WTC11 (cell line): ENCODE results near the gene TSR2.

Experiments used
- CTCF ChIP-seq: fragments of 200-600 bp; IDR thresholded peaks from 2 replicates; pipeline ENCODE4 v1.8.0; 2022; ENCODE audit warnings: antibody characterized with exemption
- ESRRA ChIP-seq: sonication (generic); formaldehyde crosslinking; IDR thresholded peaks from 2 replicates; pipeline ENCODE4 v1.8.1; 2022; ENCODE audit warnings: mild to moderate bottlenecking, missing genetic modification reagents, borderline replicate concordance
- TCF7 ChIP-seq: sonication (generic); formaldehyde crosslinking; IDR thresholded peaks from 2 replicates; pipeline ENCODE4 v1.8.0; 2022; ENCODE audit warnings: mild to moderate bottlenecking, low read depth, missing genetic modification reagents, moderate library complexity
- USF2 ChIP-seq: sonication (generic); formaldehyde crosslinking; IDR thresholded peaks from 2 replicates; pipeline ENCODE4 v1.8.1; 2023; ENCODE audit warnings: mild to moderate bottlenecking, missing genetic modification reagents, moderate library complexity
- ZNF232 ChIP-seq: sonication (generic); formaldehyde crosslinking; IDR thresholded peaks from 2 replicates; pipeline ENCODE4 v1.8.0; 2022; ENCODE audit warnings: mild to moderate bottlenecking, missing genetic modification reagents
- ZNF317 ChIP-seq: sonication (generic); formaldehyde crosslinking; IDR thresholded peaks from 2 replicates; pipeline ENCODE4 v1.8.1; 2023; ENCODE audit warnings: low read depth, mild to moderate bottlenecking, moderate library complexity, missing genetic modification reagents, borderline replicate concordance

GRCh38 chrX:54423161-54423888, 16.9 kb upstream of the TSR2 start:
- no peak for TF ChIP-seq CTCF
- TF ChIP-seq ESRRA, result no peak
- no peak for TF ChIP-seq ZNF317 (CRISPR knock-in tag)
- TF ChIP-seq USF2 (CRISPR knock-in tag), result no peak
- TF ChIP-seq TCF7 (CRISPR knock-in tag), result no peak
- TF ChIP-seq ZNF232 (CRISPR knock-in tag), result no peak
